ENCODE results near the gene CCDC149. TPM values are rescaled to one million over a fixed set of nuclear protein-coding genes. Genes with fewer than 3 reads are reported as not detected.

The CCDC149 gene
- total and polyA plus RNA-seq, 2 of the 8 experiments (the other 6 are each of a cell fraction or from before 2014, with no cell fraction given) = 2.2 to 5.6 TPM

DNA sequence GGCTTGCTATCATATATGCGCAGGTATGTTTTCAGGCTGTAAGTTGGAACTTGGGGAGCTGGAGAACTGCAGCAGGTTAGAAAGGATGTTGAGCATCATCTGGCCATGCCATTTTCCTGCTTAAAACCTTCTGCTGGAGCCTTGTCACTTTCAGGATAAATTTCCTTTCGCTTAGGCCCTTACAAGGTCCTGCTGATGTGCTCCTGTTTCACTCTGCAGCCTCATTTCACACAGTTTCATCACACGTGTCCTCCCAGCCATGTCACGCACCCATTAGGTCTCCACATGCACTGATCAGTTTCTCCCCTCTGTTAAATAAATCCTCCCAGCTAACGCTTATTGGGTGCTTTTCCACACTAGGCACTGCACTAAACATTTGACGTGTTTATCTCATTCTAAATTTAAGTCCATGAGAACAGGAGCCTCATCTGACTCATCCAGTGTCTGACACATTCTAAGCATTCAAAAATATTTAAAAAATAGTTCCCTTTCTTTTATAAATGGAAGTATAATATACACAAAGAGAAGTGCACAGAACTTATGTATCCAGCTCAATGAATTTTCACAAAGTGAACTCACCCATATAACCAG lies 102.9 kb downstream of the CCDC149 start:
- H2BK5ac ChIP-seq (ENCODE audit: low read depth, low read length) = no peak overlapping the region
- no peak overlapping the region for H3K56ac ChIP-seq (replicated peaks; ENCODE audit: insufficient read length, low read depth, low read length)
- H4K20me1 ChIP-seq (replicated peaks in 1 of 2; ENCODE audit: control insufficient read depth in 1 of 2, insufficient read depth in 2 of 2, low read length in 2 of 2) = no peaks in the 10 kb centered on the region
- no peaks in the 10 kb centered on the region for H3K79me2 ChIP-seq (ENCODE audit: control insufficient read depth in 1 of 2, insufficient read depth in 2 of 2, low read length in 2 of 2)
- 90% methylated on average over 6 of the region's 6 CpGs; no CpG with 5 or more reads in 1 of the 2 experiments for WGBS, 2 experiments (ENCODE audit: extremely low coverage in 1 of 2, insufficient coverage in 1 of 2, insufficient read length in 1 of 2, insufficient replicate concordance in 2 of 2, low coverage in 1 of 2, low lambda C conversion rate in 2 of 2, missing lambda C conversion rate in 1 of 2)
- H4K5ac ChIP-seq (ENCODE audit: insufficient read length, low read depth, low read length) = no peak overlapping the region
- no peak overlapping the region for H2AFZ ChIP-seq (ENCODE audit: low read length)
- CTCF ChIA-PET (ENCODE audit: partially characterized antibody) = interaction anchor here (0.9 to 4.0 kb wide), 18 partner anchors 8 to 367 kb away, joined by 3 to 29 read pairs (median 4); partner anchors contain the start of gene SOD3
- H3K27me3 ChIP-seq (replicated peaks in 1 of 4; ENCODE audit: control insufficient read depth in 3 of 4, extremely low read depth in 1 of 4, insufficient read depth in 3 of 4, low read length in 3 of 4) = no peaks in the 10 kb centered on the region
- no peak overlapping the region; the same call in 1 of the 2 replicates for H2BK12ac ChIP-seq (ENCODE audit: low read depth, low read length)
- H3K79me1 ChIP-seq (ENCODE audit: low read depth, low read length) = no peaks in the 10 kb centered on the region
- no peak overlapping the region for H2BK120ac ChIP-seq (replicated peaks; ENCODE audit: low read depth, low read length)
- no peak overlapping the region for H3K18ac ChIP-seq (ENCODE audit: extremely low read depth, low read length)
- H3K4ac ChIP-seq (replicated peaks; ENCODE audit: insufficient read length, low read depth, low read length) = no peak overlapping the region
- POLR2A ChIA-PET (ENCODE audit: partially characterized antibody) = interaction anchor here (0.6 kb wide), 1 partner anchor 298 kb away, joined by 3 read pairs; no protein-coding TSS in a partner anchor
- H3K27ac ChIP-seq (ENCODE audit: low read depth, low read length) = no peak overlapping the region
- H3K9ac ChIP-seq (replicated peaks in 1 of 4; ENCODE audit: extremely low read depth in 1 of 4, low read depth in 3 of 4, low read length in 3 of 4) = no peak overlapping the region
- H3K23me2 ChIP-seq (ENCODE audit: low read depth, low read length) = no peaks in the 10 kb centered on the region
- FAIRE-seq (no peak), DNase-seq (ENCODE audit: low read depth in 1 of 2, low spot score in 2 of 2) (no peak)
- no peak overlapping the region for H2AK5ac ChIP-seq (ENCODE audit: low read depth, low read length)
- H4K8ac ChIP-seq (ENCODE audit: extremely low read depth, insufficient read depth, low read length) = no peak overlapping the region; the same call in 1 of the 2 replicates
- no peak overlapping the region for H2BK20ac ChIP-seq (ENCODE audit: low read length)
- H3K36me3 ChIP-seq (ENCODE audit: control insufficient read depth in 2 of 4, insufficient read depth in 4 of 4, low read length in 3 of 4) = no peaks in the 10 kb centered on the region; a peak in 1 of 8 replicates
- peaks cover 2 to 12% (median 6%) of the 10 kb centered on the region in 4 experiments; a peak in 4 of 7 replicates for H3K4me1 ChIP-seq (replicated peaks in 1 of 4; ENCODE audit: control insufficient read depth in 3 of 4, insufficient read depth in 4 of 4, low read length in 3 of 4)
- no peak overlapping the region for H3K4me3 ChIP-seq (ENCODE audit: extremely low read depth in 1 of 4, insufficient read depth in 2 of 4, low read depth in 3 of 4, low read length in 4 of 4)
- no peak overlapping the region for H4K91ac ChIP-seq (replicated peaks; ENCODE audit: insufficient read length, low read length)
- H3K14ac ChIP-seq (ENCODE audit: insufficient read length) = no peak overlapping the region
- no peak for TF ChIP-seq FOSL1 (IDR thresholded peaks at IDR 0.05; ENCODE audit: insufficient read depth, low read depth, low read length)
- H3K9me3 ChIP-seq (ENCODE audit: insufficient read depth in 2 of 2, low read depth in 1 of 2, low read length in 1 of 2) = no peaks in the 10 kb centered on the region
- H3K4me2 ChIP-seq (ENCODE audit: insufficient read depth in 1 of 2, low read depth in 2 of 2, low read length in 2 of 2) = no peak overlapping the region
- no peak overlapping the region for H2BK15ac ChIP-seq (ENCODE audit: low read length)
- H3K23ac ChIP-seq (ENCODE audit: insufficient read length) = no peak overlapping the region
